Bone marrow (tissue), 2 donors: ENCODE measurements around the gene TDRD1.
A peak's percentile ranks its signal among the peaks of the same experiment; 100 is the strongest.
"Not testable (repeated sequence)": the region's sequence is repeated elsewhere in the genome, so short reads cannot be mapped to it uniquely, and the experiment has no call there.

Experiments
- DNase-seq, 2 donors: peaks; one replicate each; lab custom pipeline; 2025; lab: John Stamatoyannopoulos, UW

TDRD1 gene, protein sequence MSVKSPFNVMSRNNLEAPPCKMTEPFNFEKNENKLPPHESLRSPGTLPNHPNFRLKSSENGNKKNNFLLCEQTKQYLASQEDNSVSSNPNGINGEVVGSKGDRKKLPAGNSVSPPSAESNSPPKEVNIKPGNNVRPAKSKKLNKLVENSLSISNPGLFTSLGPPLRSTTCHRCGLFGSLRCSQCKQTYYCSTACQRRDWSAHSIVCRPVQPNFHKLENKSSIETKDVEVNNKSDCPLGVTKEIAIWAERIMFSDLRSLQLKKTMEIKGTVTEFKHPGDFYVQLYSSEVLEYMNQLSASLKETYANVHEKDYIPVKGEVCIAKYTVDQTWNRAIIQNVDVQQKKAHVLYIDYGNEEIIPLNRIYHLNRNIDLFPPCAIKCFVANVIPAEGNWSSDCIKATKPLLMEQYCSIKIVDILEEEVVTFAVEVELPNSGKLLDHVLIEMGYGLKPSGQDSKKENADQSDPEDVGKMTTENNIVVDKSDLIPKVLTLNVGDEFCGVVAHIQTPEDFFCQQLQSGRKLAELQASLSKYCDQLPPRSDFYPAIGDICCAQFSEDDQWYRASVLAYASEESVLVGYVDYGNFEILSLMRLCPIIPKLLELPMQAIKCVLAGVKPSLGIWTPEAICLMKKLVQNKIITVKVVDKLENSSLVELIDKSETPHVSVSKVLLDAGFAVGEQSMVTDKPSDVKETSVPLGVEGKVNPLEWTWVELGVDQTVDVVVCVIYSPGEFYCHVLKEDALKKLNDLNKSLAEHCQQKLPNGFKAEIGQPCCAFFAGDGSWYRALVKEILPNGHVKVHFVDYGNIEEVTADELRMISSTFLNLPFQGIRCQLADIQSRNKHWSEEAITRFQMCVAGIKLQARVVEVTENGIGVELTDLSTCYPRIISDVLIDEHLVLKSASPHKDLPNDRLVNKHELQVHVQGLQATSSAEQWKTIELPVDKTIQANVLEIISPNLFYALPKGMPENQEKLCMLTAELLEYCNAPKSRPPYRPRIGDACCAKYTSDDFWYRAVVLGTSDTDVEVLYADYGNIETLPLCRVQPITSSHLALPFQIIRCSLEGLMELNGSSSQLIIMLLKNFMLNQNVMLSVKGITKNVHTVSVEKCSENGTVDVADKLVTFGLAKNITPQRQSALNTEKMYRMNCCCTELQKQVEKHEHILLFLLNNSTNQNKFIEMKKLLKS

GRCh38 chr10:114179148-114179547, at the start of gene TDRD1:
Gene TDRD1, plus strand, starts transcription at chr10:114179353. Its CDS starts 8,479 bp downstream, at chr10:114187832.
- DNase-seq, result no peak

- DNase-seq, result peak in 1 of 2 donors; percentile 72
These were observed 48.1 kb upstream of the TDRD1 start for GRCh38 chr10:114131094-114131493.

GRCh38 chr10:114135476-114135875, 43.7 kb upstream of the TDRD1 start:
- no peak for DNase-seq

GRCh38 chr10:114138581-114138980, 40.6 kb upstream of the TDRD1 start:
- DNase-seq, result no peak

- no peak for DNase-seq
These were observed 39.1 kb upstream of the TDRD1 start for GRCh38 chr10:114140036-114140435.

GRCh38 chr10:114140827-114141226, 38.3 kb upstream of the TDRD1 start:
- DNase-seq, result not testable (repeated sequence)

DNA sequence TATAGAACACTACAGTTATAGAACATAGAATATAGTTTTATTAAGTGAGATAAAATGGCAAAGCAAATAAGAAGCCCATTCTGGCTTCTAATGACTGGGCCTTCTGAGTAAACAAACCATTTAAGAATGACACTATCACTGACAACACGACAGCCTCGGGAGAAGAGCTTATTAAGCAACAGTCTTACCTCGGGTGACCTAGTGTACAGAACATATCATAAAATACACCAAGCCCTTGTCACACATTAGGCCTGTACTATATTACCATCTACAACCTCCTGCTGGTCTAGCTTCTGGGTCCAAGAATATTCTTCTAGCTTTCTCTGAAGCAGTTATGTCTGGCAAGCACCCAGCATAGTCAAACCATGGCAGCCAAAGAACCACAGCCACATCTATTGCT, 37.1 kb upstream of the TDRD1 start:
- DNase-seq, result no peak

DNA sequence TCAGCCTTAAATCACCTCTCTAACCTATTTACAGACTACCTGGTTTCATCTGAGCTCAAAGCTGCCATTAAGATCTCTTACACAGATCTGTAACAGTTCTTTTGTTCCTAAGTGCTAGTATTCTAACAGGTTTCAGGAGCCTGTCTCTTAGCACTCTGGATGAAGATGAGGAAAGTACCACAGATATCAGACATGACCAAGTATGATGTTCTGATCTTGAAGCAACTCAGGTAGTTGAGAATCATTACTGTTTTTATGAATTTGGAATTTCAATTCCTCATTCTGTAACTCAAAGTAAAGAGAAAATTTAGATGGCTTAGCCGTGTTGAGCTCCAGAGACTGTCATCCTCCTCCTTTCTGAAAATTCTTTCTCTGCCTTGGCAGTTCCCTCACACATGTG, 36.0 kb upstream of the TDRD1 start:
- no peak for DNase-seq

DNA sequence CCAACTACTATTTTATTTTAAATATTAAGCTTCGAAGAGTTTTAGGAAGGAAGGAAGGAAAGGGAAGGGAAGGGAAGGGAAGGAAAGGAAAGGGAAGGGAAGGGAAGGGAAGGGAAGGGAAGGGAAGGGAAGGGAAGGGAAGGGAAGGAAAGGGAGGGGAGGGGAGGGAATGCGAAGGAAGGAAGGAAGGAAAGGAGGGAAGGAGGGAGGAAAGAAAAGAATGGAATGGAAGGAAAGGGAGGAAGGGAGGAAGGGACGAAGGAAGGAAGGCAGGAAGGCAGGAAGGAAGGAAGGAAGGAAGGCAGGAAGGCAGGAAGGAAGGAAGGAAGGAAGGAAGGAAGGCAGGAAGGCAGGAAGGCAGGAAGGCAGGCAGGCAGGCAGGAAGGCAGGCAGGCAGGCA, 29.7 kb upstream of the TDRD1 start:
- not testable (repeated sequence) for DNase-seq

DNA sequence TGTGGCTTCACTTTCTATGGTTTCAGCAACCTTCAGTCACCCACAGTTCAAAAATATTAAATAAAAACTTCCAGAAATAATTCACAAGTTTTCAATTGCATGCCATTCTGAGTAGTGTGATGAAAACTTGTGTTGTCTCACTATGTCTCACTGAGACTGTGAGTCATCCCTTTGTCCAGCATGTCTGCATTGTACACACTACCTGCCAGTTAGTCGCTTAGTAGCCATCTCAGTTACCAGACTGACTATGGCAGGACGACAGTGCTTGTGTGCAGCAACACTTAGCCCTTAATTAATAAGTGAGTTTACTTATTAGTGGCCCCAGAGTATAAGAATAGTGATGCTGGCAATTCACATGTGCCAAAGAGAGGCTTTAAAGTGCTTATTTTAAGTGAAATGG, 27.7 kb upstream of the TDRD1 start:
- no peak for DNase-seq

- no peak for DNase-seq
These were observed 27.3 kb upstream of the TDRD1 start for GRCh38 chr10:114151892-114152291.

GRCh38 chr10:114157912-114158311, 21.2 kb upstream of the TDRD1 start:
- DNase-seq, result no peak

GRCh38 chr10:114163062-114163461, 16.1 kb upstream of the TDRD1 start:
- no peak for DNase-seq

GRCh38 chr10:114166043-114166442, 13.1 kb upstream of the TDRD1 start:
- no peak for DNase-seq

- DNase-seq, result no peak
These were observed 12.7 kb upstream of the TDRD1 start for GRCh38 chr10:114166494-114166893.

- no peak for DNase-seq
These were observed 11.2 kb upstream of the TDRD1 start for GRCh38 chr10:114167985-114168384.

DNA sequence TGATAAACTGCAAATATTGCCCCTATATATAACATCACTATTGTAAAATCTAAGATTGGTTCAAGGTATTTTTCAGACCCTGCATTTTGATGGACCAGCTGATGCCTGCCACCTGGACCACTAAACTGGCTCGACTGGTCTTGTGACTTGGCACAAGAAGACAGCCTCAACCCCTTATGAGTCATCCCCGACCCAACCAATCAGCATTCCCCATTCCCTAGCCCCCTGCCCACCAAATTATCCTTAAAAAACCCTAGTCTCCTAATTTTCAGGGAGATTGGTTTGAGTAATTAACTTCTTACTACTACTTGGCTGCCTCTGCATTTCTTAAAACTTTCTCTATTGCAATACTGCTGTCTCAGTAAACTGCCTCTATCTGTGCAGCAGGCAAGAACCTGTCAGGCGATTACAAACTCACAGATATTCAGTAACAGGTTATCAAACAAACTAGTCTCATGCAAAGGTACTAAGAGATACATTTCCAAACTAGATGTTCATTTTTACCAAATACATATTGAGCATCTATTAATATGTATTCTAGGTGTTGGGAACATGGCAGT, 10.6 kb upstream of the TDRD1 start:
- DNase-seq, result no peak

GRCh38 chr10:114172216-114172615, 6.9 kb upstream of the TDRD1 start:
- DNase-seq, result no peak

GRCh38 chr10:114172776-114173602, 6.2 kb upstream of the TDRD1 start:
- DNase-seq, result no peak

- DNase-seq, result no peak
These were observed 5.6 kb upstream of the TDRD1 start for GRCh38 chr10:114173603-114173920.
